GM18868 (cell line): Measurements from ENCODE around the gene KEL.
"Not testable (repeated sequence)": the region's sequence is repeated elsewhere in the genome, so short reads cannot be mapped to it uniquely, and the experiment has no call there.

ENCODE experiments used
- ATAC-seq: cut with Tn5 transposase; IDR thresholded peaks from one replicate; pipeline ENCODE4 v1.9.1; 2021; ENCODE audit warnings: mild to moderate bottlenecking, moderate library complexity; ENCODE audit not compliant: unreplicated experiment

The KEL gene, protein sequence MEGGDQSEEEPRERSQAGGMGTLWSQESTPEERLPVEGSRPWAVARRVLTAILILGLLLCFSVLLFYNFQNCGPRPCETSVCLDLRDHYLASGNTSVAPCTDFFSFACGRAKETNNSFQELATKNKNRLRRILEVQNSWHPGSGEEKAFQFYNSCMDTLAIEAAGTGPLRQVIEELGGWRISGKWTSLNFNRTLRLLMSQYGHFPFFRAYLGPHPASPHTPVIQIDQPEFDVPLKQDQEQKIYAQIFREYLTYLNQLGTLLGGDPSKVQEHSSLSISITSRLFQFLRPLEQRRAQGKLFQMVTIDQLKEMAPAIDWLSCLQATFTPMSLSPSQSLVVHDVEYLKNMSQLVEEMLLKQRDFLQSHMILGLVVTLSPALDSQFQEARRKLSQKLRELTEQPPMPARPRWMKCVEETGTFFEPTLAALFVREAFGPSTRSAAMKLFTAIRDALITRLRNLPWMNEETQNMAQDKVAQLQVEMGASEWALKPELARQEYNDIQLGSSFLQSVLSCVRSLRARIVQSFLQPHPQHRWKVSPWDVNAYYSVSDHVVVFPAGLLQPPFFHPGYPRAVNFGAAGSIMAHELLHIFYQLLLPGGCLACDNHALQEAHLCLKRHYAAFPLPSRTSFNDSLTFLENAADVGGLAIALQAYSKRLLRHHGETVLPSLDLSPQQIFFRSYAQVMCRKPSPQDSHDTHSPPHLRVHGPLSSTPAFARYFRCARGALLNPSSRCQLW

DNA sequence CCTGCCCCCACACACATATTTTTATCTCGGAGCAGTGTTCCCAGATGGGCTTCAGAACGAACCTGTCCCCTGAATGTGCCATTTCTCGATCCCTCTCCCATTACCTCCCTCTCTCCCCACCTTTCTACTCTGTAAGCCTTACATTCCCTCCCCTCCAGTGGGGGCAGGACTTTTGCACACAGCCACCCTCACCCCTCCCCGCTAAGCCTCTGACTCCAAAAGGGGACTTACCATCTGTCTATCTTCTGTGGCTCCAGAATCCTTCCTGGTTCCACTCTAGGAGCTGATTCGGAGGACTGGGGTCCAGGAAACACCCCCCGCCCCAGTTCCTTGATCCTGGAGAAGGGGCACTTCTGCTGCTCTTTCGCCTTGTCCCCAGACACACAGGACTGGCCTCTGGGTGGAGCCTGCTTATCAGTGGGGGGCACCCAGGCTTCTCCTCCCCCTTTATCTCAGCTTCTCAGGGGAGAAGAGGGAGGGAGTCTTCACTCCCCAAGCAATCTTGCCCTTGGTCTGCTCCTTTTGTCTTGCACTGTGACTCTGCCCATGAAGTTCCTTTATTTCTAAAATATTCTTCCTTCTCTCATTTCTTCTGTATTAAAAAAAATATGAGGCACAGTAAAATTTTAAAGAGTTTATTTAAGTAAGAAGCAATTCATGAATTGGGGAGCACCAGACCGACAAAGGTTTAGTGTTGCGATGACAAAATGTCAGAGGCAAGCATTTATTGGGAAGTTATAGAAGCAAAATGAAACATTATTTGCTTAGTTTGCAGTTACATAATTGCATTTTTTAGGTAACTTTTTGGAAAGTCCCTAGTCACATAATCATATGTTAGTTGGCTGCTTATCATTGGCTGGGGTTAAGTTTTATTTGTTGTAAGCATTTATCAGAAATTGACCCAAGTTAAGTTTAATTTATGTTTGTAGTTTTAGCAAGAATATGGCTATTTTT, at the start of gene KEL:
Gene KEL, minus strand, starts transcription at position 391 of the 954 bp plus-strand sequence. Its CDS starts 157 bp downstream, at position 234.
- ATAC-seq, result no peak

- peak; percentile 86 for ATAC-seq
These were observed 46.1 kb upstream of the KEL start for GRCh38 chr7:143008007-143008901.

- no peak for ATAC-seq
These were observed 43.6 kb upstream of the KEL start for GRCh38 chr7:143005632-143006260.

DNA sequence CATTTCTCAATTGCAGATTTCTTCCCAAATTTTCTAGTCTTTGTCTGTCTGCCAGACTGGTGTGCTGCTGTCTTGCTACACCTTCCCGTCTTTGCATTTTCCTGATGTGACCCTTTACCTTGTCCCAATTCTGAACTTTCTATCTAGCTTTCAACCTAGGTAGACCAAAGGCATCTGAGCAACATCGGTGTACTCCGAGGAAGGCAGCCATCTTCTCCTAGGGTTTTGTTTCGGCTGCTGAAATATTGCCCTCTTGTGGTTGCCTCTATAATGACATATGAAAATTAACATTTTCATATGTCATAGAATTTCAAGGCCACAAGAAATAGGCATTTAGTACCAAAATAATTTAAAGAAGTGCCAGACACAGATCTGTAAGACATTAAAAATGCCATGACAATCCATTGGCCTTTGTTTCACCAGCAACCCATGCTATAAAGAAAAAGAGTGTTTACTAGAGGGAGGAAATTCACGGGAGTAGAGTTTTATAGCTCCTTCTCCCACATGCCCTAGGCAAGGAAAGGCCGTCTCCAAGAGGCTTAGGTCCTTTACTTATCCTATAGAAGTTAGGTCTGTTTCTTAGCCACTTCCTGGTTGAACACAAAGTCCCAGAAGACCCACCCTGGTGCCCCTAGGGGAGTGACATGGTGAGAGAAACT, 41.4 kb upstream of the KEL start:
- ATAC-seq, result peak; percentile 64

DNA sequence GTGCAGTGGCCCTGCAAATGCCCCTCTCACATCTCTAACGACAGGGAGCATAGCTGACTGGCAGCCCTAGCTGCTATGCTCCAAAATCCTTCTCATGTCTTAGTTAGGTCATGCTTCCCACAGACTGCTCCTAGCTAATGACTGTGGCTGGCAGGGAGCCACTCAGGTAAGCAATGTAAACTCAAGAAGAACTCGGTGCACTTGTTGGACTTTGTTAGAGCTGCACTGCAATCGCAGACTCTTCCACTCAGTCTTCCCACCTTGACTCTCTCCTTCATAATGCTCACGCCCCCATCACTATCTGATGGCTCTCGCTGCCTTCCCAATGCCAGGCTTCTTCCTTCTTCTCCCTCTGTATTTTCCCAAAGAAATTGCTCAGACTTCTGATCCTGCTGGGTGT, 40.7 kb upstream of the KEL start:
- no peak for ATAC-seq

DNA sequence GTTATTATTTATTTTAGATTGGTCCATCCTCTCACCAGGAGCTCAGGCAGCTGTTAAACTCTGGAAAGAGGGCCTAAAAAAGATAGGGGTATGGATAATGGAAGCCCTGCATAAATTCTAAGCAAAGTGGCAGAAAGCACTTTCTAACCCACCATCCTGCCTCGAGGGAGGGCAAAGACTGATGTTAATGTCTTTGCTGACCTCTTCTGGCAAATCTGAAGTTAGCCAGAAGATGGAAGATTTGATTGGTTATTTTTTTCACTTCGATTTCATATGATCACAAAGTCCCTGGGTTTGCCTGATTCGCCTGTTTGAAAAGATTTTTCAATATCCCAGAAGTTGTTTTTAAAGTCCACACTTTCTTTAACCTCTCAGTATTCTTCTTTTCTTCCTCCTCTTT, 39.9 kb upstream of the KEL start:
- ATAC-seq, result no peak

GRCh38 chr7:143000648-143001047, 38.5 kb upstream of the KEL start:
- no peak for ATAC-seq

- no peak for ATAC-seq
These were observed 37.6 kb upstream of the KEL start for GRCh38 chr7:142999793-143000192.

- no peak for ATAC-seq
These were observed 36.8 kb upstream of the KEL start for GRCh38 chr7:142998966-142999365.

GRCh38 chr7:142997456-142997989, 35.4 kb upstream of the KEL start:
- no peak for ATAC-seq

- no peak for ATAC-seq
These were observed 30.3 kb upstream of the KEL start for GRCh38 chr7:142992427-142992826.

GRCh38 chr7:142984297-142984696, 22.1 kb upstream of the KEL start:
- no peak for ATAC-seq

- ATAC-seq, result no peak
These were observed 21.7 kb upstream of the KEL start for GRCh38 chr7:142983825-142984224.

- not testable (repeated sequence) for ATAC-seq
These were observed 16.2 kb upstream of the KEL start for GRCh38 chr7:142978402-142978801.

GRCh38 chr7:142974626-142975025, 12.5 kb upstream of the KEL start:
- no peak for ATAC-seq

- ATAC-seq, result no peak
These were observed 7.0 kb upstream of the KEL start for GRCh38 chr7:142969183-142969582.

GRCh38 chr7:142968229-142968628, 6.1 kb upstream of the KEL start:
- no peak for ATAC-seq

- ATAC-seq, result no peak
These were observed 2.5 kb upstream of the KEL start for GRCh38 chr7:142964502-142965246.
